Measurements from ENCODE around the gene EEA1.

DNA sequence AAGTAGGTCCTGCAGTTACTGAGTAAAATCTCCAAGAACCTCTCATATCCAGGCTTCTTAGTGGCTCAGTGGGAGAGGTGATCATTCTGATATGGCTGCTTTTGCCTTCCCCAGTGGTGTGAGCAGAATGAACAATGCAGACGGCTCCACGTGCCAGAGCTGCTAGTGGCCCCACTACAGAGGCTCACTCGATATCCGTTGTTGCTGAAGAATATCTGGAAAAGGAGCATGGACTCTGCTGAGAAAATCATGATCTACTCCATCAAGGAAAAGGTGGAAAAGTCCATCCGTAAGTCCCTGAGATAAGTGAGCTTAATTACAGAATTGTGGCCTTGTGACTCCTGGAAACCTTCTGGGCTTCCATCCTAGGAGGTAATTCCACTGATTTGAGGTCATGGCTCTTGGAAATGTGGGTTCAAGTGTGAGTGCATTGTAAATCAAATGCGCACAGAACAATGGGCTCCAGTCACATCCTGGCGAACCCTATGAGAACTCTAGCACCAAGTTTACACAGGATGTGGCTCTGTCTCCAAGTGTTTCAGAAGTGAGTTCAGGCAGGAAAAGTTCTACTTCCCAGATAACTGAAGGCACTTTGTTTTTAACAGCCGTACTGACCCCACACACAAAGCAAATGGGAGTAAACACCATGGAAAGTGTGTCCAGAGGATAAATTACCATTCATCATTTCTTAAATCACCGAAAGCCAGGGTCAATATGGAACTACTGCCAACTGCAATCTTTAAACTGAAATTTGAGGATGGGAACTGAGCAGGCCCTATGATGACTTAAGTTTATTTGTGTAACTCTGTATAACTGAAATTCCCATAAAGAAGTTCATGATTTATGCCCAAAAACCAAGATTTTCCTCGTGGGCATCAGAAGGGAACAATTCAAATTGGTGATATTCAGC is 174.9 kb downstream of the EEA1 start:
- TF ChIP-seq POLR2AphosphoS5 (IDR thresholded peaks at IDR 0.05; ENCODE audit: low read depth, low read length), result no peak
- TF ChIP-seq TAF1 (IDR thresholded peaks at IDR 0.05; ENCODE audit: borderline replicate concordance, insufficient read depth, low read length), result no peak
- no peak for TF ChIP-seq SIN3A (IDR thresholded peaks at IDR 0.05; ENCODE audit: borderline replicate concordance, insufficient read depth, low read length)
- TF ChIP-seq, protein P1, sequence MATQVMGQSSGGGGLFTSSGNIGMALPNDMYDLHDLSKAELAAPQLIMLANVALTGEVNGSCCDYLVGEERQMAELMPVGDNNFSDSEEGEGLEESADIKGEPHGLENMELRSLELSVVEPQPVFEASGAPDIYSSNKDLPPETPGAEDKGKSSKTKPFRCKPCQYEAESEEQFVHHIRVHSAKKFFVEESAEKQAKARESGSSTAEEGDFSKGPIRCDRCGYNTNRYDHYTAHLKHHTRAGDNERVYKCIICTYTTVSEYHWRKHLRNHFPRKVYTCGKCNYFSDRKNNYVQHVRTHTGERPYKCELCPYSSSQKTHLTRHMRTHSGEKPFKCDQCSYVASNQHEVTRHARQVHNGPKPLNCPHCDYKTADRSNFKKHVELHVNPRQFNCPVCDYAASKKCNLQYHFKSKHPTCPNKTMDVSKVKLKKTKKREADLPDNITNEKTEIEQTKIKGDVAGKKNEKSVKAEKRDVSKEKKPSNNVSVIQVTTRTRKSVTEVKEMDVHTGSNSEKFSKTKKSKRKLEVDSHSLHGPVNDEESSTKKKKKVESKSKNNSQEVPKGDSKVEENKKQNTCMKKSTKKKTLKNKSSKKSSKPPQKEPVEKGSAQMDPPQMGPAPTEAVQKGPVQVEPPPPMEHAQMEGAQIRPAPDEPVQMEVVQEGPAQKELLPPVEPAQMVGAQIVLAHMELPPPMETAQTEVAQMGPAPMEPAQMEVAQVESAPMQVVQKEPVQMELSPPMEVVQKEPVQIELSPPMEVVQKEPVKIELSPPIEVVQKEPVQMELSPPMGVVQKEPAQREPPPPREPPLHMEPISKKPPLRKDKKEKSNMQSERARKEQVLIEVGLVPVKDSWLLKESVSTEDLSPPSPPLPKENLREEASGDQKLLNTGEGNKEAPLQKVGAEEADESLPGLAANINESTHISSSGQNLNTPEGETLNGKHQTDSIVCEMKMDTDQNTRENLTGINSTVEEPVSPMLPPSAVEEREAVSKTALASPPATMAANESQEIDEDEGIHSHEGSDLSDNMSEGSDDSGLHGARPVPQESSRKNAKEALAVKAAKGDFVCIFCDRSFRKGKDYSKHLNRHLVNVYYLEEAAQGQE (IDR thresholded peaks at IDR 0.05; ENCODE audit: insufficient read depth in 1 of 2, low read depth in 2 of 2, low read length in 2 of 2), result no peak
- no peak for TF ChIP-seq FOXP2 (optimal IDR thresholded peaks at IDR 0.05; ENCODE audit: borderline replicate concordance, extremely low read depth, extremely low read length, insufficient read depth)
